Measurements from ENCODE around the gene AMZ1.

GRCh38 chr7:2686101-2686500 is 1.9 kb upstream of the AMZ1 start:
- no peak for TF ChIP-seq TAF1 (IDR thresholded peaks at IDR 0.05; ENCODE audit: borderline replicate concordance, insufficient read depth, low read length)
- TF ChIP-seq REST (IDR thresholded peaks at IDR 0.05; ENCODE audit: insufficient read depth in 1 of 2, low read depth in 2 of 2, low read length in 2 of 2): no peak
- TF ChIP-seq FOXP2 (optimal IDR thresholded peaks at IDR 0.05; ENCODE audit: borderline replicate concordance, extremely low read depth, extremely low read length, insufficient read depth): no peak
- TF ChIP-seq POLR2AphosphoS5 (IDR thresholded peaks at IDR 0.05; ENCODE audit: low read depth, low read length): no peak
